Peyer's patch (tissue), 4 donors: ENCODE measurements around the gene TENT4A.

ENCODE experiments used
- POLR2A ChIP-seq, 2 donors: fragments of 450-650 bp; IDR thresholded peaks; one replicate each; pipeline ENCODE4 v1.5.1; 2017; ENCODE audit warnings: antibody characterized with exemption in 2 of 2, mild to moderate bottlenecking in 2 of 2, moderate library complexity in 2 of 2
- TF ChIP-seq, protein P1 (sequence below), 6 experiments: fragments of 450-650 bp in 4 of 6; fragments of 200-600 bp in 2 of 6; sonication (generic) in 1 of 6; IDR thresholded peaks; one replicate each; pipeline ENCODE4 v1.5.1; 2017 to 2019; ENCODE audit warnings: antibody characterized with exemption in 6 of 6, mild to moderate bottlenecking in 3 of 6, moderate library complexity in 1 of 6

GRCh38 chr5:6666762-6667161 lies 46.5 kb upstream of the TENT4A start:
- TF ChIP-seq POLR2A (IDR thresholded peaks at IDR 0.05) = no peak
- TF ChIP-seq, protein P1, sequence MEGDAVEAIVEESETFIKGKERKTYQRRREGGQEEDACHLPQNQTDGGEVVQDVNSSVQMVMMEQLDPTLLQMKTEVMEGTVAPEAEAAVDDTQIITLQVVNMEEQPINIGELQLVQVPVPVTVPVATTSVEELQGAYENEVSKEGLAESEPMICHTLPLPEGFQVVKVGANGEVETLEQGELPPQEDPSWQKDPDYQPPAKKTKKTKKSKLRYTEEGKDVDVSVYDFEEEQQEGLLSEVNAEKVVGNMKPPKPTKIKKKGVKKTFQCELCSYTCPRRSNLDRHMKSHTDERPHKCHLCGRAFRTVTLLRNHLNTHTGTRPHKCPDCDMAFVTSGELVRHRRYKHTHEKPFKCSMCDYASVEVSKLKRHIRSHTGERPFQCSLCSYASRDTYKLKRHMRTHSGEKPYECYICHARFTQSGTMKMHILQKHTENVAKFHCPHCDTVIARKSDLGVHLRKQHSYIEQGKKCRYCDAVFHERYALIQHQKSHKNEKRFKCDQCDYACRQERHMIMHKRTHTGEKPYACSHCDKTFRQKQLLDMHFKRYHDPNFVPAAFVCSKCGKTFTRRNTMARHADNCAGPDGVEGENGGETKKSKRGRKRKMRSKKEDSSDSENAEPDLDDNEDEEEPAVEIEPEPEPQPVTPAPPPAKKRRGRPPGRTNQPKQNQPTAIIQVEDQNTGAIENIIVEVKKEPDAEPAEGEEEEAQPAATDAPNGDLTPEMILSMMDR (IDR thresholded peaks at IDR 0.05) = no peak
